ENCODE results near the gene OTP.

GRCh38 chr5:77620405-77620804 lies 18.1 kb downstream of the OTP start:
- no peak for TF ChIP-seq CTCF (IDR thresholded peaks at IDR 0.05; ENCODE audit: low read depth, low read length, missing input control)
- TF ChIP-seq REST (IDR thresholded peaks at IDR 0.05) = no peak
- TF ChIP-seq TAF1 (conservative IDR thresholded peaks at IDR 0.05) = no peak
- no peak for TF ChIP-seq RXRA (IDR thresholded peaks at IDR 0.05)
